H1 (cell line): Measurements from ENCODE around the gene UBXN4. TPM values are rescaled to one million over a fixed set of nuclear protein-coding genes. Genes with fewer than 3 reads are reported as not detected.

Experiments
- CTCF ChIA-PET: fragments of 300-600 bp; sonication (Branson Sonifier 250); formaldehyde crosslinking; loops from one replicate; lab custom pipeline; 2021; ENCODE audit not compliant: partially characterized antibody; lab: Charles Lee
- POLR2A ChIA-PET: fragments of 300-600 bp; sonication (Branson Sonifier 250); formaldehyde crosslinking; loops from one replicate; lab custom pipeline; 2021; ENCODE audit warnings: inconsistent platforms; ENCODE audit not compliant: partially characterized antibody; lab: Charles Lee
- DNase-seq, 2 experiments: peaks; one replicate each; pipeline versions ENCODE4 v3.0.0 to v3.0.0-alpha.2; 2010 to 2022; ENCODE audit warnings: low spot score in 2 of 2, low read depth in 1 of 2, mixed read lengths in 1 of 2
- FAIRE-seq: peaks from 2 replicates; lab custom pipeline; 2011; peaks lifted over from hg19 to GRCh38; lab: Jason Lieb, UNC
- H2AFZ ChIP-seq: 2 replicates; pipeline ENCODE4 v1.8.1; 2012; ENCODE audit warnings: low read length, inconsistent platforms
- H2AK5ac ChIP-seq: 2 replicates; pipeline ENCODE4 v1.6.1; 2013; ENCODE audit warnings: low read depth, low read length
- H2BK120ac ChIP-seq: replicated peaks from 2 replicates; pipeline ENCODE3; 2013; ENCODE audit warnings: low read depth, low read length, inconsistent platforms
- H2BK12ac ChIP-seq: 2 replicates; pipeline ENCODE4 v1.6.1; 2013; ENCODE audit warnings: low read depth, low read length
- H2BK15ac ChIP-seq: 2 replicates; pipeline ENCODE4 v1.6.1; 2013; ENCODE audit warnings: low read length
- H2BK20ac ChIP-seq: 2 replicates; pipeline ENCODE4 v1.6.1; 2013; ENCODE audit warnings: low read length
- H2BK5ac ChIP-seq: 2 replicates; pipeline ENCODE4 v1.6.1; 2013; ENCODE audit warnings: low read depth, low read length
- H3K14ac ChIP-seq: 2 replicates; pipeline ENCODE4 v1.6.1; 2013; ENCODE audit warnings: inconsistent platforms; ENCODE audit not compliant: insufficient read length
- H3K18ac ChIP-seq: 2 replicates; pipeline ENCODE4 v1.6.1; 2013; ENCODE audit warnings: low read length; ENCODE audit errors: extremely low read depth
- H3K23ac ChIP-seq: 2 replicates; pipeline ENCODE4 v1.6.1; 2013; ENCODE audit warnings: inconsistent platforms; ENCODE audit not compliant: insufficient read length
- H3K23me2 ChIP-seq: 2 replicates; pipeline ENCODE4 v1.6.1; 2013; ENCODE audit warnings: low read depth, low read length
- H3K27ac ChIP-seq: 2 replicates; pipeline ENCODE4 v1.6.1; 2011; ENCODE audit warnings: low read depth, low read length, inconsistent platforms
- H3K27me3 ChIP-seq, 4 experiments: replicated peaks in 1 of 4; 1 replicate in 1 of 4; 2 replicates in 3 of 4; pipeline versions ENCODE4 v1.6.1 to v1.8.1; 2011 to 2013; ENCODE audit warnings: low read length in 3 of 4, mild to moderate bottlenecking in 3 of 4, inconsistent platforms in 2 of 4, mixed read lengths in 2 of 4, moderate library complexity in 1 of 4; ENCODE audit not compliant: control insufficient read depth in 3 of 4, insufficient read depth in 3 of 4; ENCODE audit errors: extremely low read depth in 1 of 4
- H3K36me3 ChIP-seq, 4 experiments: 2 replicates each; pipeline versions ENCODE4 v1.6.1 to v1.8.1; 2011 to 2013; ENCODE audit warnings: mild to moderate bottlenecking in 4 of 4, low read length in 3 of 4, moderate library complexity in 2 of 4, control low read depth in 1 of 4, inconsistent platforms in 1 of 4; ENCODE audit not compliant: insufficient read depth in 4 of 4, control insufficient read depth in 2 of 4
- H3K4ac ChIP-seq: replicated peaks from 2 replicates; pipeline ENCODE3; 2013; ENCODE audit warnings: low read length, low read depth, mixed read lengths, inconsistent platforms; ENCODE audit not compliant: insufficient read length
- H3K4me1 ChIP-seq, 4 experiments: replicated peaks in 1 of 4; 1 replicate in 1 of 4; 2 replicates in 3 of 4; pipeline versions ENCODE4 v1.6.1 to v1.8.1; 2011 to 2013; ENCODE audit warnings: low read length in 3 of 4, inconsistent platforms in 2 of 4, mixed read lengths in 1 of 4; ENCODE audit not compliant: insufficient read depth in 4 of 4, control insufficient read depth in 3 of 4
- H3K4me2 ChIP-seq, 2 experiments: 2 replicates each; pipeline versions ENCODE4 v1.6.1 to v1.8.1; 2011 to 2013; ENCODE audit warnings: low read depth in 2 of 2, low read length in 2 of 2, control low read depth in 1 of 2, inconsistent platforms in 1 of 2, mild to moderate bottlenecking in 1 of 2; ENCODE audit not compliant: insufficient read depth in 1 of 2
- H3K4me3 ChIP-seq, 4 experiments: fragments of 200-600, 300-600 bp in 1 of 4; sonication (generic), shearing (Covaris generic), sonication (Bioruptor Twin) in 1 of 4; 2 replicates each; pipeline versions ENCODE4 v1.5.1 to v1.8.1; 2011 to 2016; ENCODE audit warnings: low read length in 4 of 4, low read depth in 3 of 4, control low read depth in 2 of 4, inconsistent platforms in 2 of 4, mild to moderate bottlenecking in 2 of 4, mixed read lengths in 1 of 4, moderate library complexity in 1 of 4; ENCODE audit not compliant: insufficient read depth in 2 of 4; ENCODE audit errors: extremely low read depth in 1 of 4
- H3K56ac ChIP-seq: replicated peaks from 2 replicates; pipeline ENCODE3; 2013; ENCODE audit warnings: low read depth, mild to moderate bottlenecking, mixed read lengths, low read length, inconsistent platforms; ENCODE audit not compliant: insufficient read length
- H3K79me1 ChIP-seq: 2 replicates; pipeline ENCODE4 v1.6.1; 2013; ENCODE audit warnings: low read depth, low read length, control low read depth
- H3K79me2 ChIP-seq, 2 experiments: 2 replicates each; pipeline versions ENCODE4 v1.6.1 to v1.8.1; 2012 to 2013; ENCODE audit warnings: low read length in 2 of 2, mild to moderate bottlenecking in 2 of 2, inconsistent platforms in 1 of 2; ENCODE audit not compliant: insufficient read depth in 2 of 2, control insufficient read depth in 1 of 2
- H3K9ac ChIP-seq, 4 experiments: replicated peaks in 1 of 4; 1 replicate in 1 of 4; 2 replicates in 3 of 4; pipeline versions ENCODE4 v1.6.1 to v1.8.1; 2011 to 2013; ENCODE audit warnings: low read depth in 3 of 4, low read length in 3 of 4, control low read depth in 2 of 4, mild to moderate bottlenecking in 2 of 4, moderate library complexity in 2 of 4, inconsistent platforms in 1 of 4; ENCODE audit errors: extremely low read depth in 1 of 4
- H3K9me3 ChIP-seq, 2 experiments: 2 replicates each; pipeline versions ENCODE4 v1.6.1 to v1.8.1; 2012 to 2013; ENCODE audit warnings: mild to moderate bottlenecking in 2 of 2, moderate library complexity in 2 of 2, control low read depth in 1 of 2, inconsistent platforms in 1 of 2, low read depth in 1 of 2, low read length in 1 of 2, mixed read lengths in 1 of 2; ENCODE audit not compliant: insufficient read depth in 2 of 2
- H4K20me1 ChIP-seq, 2 experiments: replicated peaks in 1 of 2; 2 replicates each; pipeline versions ENCODE3 to v1.8.1; 2011 to 2013; ENCODE audit warnings: inconsistent platforms in 2 of 2, low read length in 2 of 2, mild to moderate bottlenecking in 1 of 2; ENCODE audit not compliant: insufficient read depth in 2 of 2, control insufficient read depth in 1 of 2
- H4K5ac ChIP-seq: 2 replicates; pipeline ENCODE4 v1.6.1; 2013; ENCODE audit warnings: low read length, low read depth, mixed read lengths, inconsistent platforms; ENCODE audit not compliant: insufficient read length
- H4K8ac ChIP-seq: 2 replicates; pipeline ENCODE4 v1.8.0; 2013; ENCODE audit warnings: mild to moderate bottlenecking, moderate library complexity, low read length, inconsistent platforms; ENCODE audit not compliant: insufficient read depth; ENCODE audit errors: extremely low read depth
- H4K91ac ChIP-seq: replicated peaks from 2 replicates; pipeline ENCODE3; 2013; ENCODE audit warnings: low read length, mixed read lengths, inconsistent platforms; ENCODE audit not compliant: insufficient read length
- ATF2 ChIP-seq: IDR thresholded peaks from 2 replicates; pipeline ENCODE4 v1.6.1; 2012; ENCODE audit warnings: low read length, inconsistent platforms
- CTCF ChIP-seq, 3 experiments: IDR thresholded peaks; 1 replicate in 2 of 3; 2 replicates in 1 of 3; pipeline versions ENCODE4 v1.5.1 to v1.6.1; 2011; ENCODE audit warnings: low read length in 3 of 3, mild to moderate bottlenecking in 3 of 3, inconsistent platforms in 2 of 3, low read depth in 1 of 3, moderate library complexity in 1 of 3; ENCODE audit not compliant: insufficient read depth in 1 of 3; ENCODE audit errors: control extremely low read depth in 1 of 3
- GTF2F1 ChIP-seq: IDR thresholded peaks from 2 replicates; pipeline ENCODE4 v1.6.1; 2012; ENCODE audit warnings: low read depth, low read length, improper control_type of control experiment, borderline replicate concordance
- HDAC6 ChIP-seq: IDR thresholded peaks from one replicate; pipeline ENCODE4 v1.7.1; 2012; ENCODE audit warnings: low read depth, mild to moderate bottlenecking, inconsistent platforms, low read length, moderate library complexity
- MAFK ChIP-seq: IDR thresholded peaks from 2 replicates; pipeline ENCODE4 v1.6.1; 2012; ENCODE audit warnings: low read depth, mild to moderate bottlenecking, improper control_type of control experiment, low read length
- MAX ChIP-seq: IDR thresholded peaks from 2 replicates; pipeline ENCODE4 v1.6.1; 2012; ENCODE audit warnings: inconsistent platforms
- NRF1 ChIP-seq: IDR thresholded peaks from 2 replicates; pipeline ENCODE4 v1.6.1; 2011; ENCODE audit warnings: mild to moderate bottlenecking, low read depth, low read length, improper control_type of control experiment
- POLR2A ChIP-seq, 2 experiments: IDR thresholded peaks; 1 replicate in 1 of 2; 2 replicates in 1 of 2; pipeline ENCODE4 v1.6.1; 2011; ENCODE audit warnings: low read depth in 2 of 2, low read length in 2 of 2, mild to moderate bottlenecking in 2 of 2; ENCODE audit errors: control extremely low read depth in 1 of 2
- WGBS, 2 experiments: shearing (Covaris generic) in 1 of 2; methylation state at CpG; one replicate each; pipeline versions ENCODE4 v1.1.6 to v1.1.7; 2013 to 2015; ENCODE audit warnings: low lambda C conversion rate in 2 of 2, mixed read lengths in 2 of 2, inconsistent platforms in 1 of 2, low coverage in 1 of 2, missing lambda C conversion rate in 1 of 2; ENCODE audit not compliant: insufficient replicate concordance in 2 of 2, insufficient coverage in 1 of 2, insufficient read length in 1 of 2; ENCODE audit errors: extremely low coverage in 1 of 2, missing lambda C conversion rate in 1 of 2; 5-methylcytosine and 5-hydroxymethylcytosine counted together
- polyA plus RNA-seq, 7 experiments: library from polyadenylated mRNA; depleted of rRNA in 3 of 7; stranded (reverse) in 5 of 7; unstranded in 2 of 7; fragments of >200 nt in 5 of 7; fragments of 200-250 nt in 2 of 7; gene quantifications; 1 replicate in 5 of 7; 2 replicates in 1 of 7; 4 replicates in 1 of 7; pipeline versions ENCODE4 v1.2.1 to v1.2.3, GENCODE V29; 2011 to 2013; ENCODE audit warnings: missing spikeins in 2 of 7, mixed read lengths in 2 of 7
- total RNA-seq: library from RNA; stranded (reverse); fragmentation: NEBNext Ultra II Directional; extraction: Animal tissue kit (Norgen Biotek cat#: 25700); gene quantifications from 2 replicates; pipeline ENCODE4 v1.2.1, GENCODE V29; 2021

Gene UBXN4
- total and polyA plus RNA-seq, 2 of the 8 experiments (the other 6 are each of a cell fraction or from before 2014, with no cell fraction given), result 20.1 to 64.2 TPM

- no peak for FAIRE-seq
- H3K27ac ChIP-seq, result no peak overlapping the region
- CTCF ChIA-PET, result interaction anchor here (0.8 to 3.3 kb wide), 4 partner anchors 14 to 563 kb away, joined by 4 to 12 read pairs (median 6); partner anchors contain the start of gene LCT
- TF ChIP-seq MAFK (peak; percentile 23; the same call in 1 of the 2 replicates), ATF2 (no peak), CTCF (IDR thresholded peaks at IDR 0.05; ENCODE audit: control extremely low read depth in 1 of 3, insufficient read depth in 1 of 3, low read depth in 1 of 3, low read length in 3 of 3) (peak; percentile 63 to 74 (median 69)), GTF2F1 (no peak), POLR2A (IDR thresholded peaks at IDR 0.05; ENCODE audit: control extremely low read depth in 1 of 2, low read depth in 2 of 2, low read length in 2 of 2) (no peak), HDAC6 (no peak), NRF1 (no peak), MAX (peak; percentile 89)
Measured at GRCh38 chr2:135818937-135819610, 77.4 kb downstream of the UBXN4 start.

More at GRCh38 chr2:135818937-135819610, 77.4 kb downstream of the UBXN4 start:
- no peaks in the 10 kb centered on the region; a peak in 1 of 7 replicates for H3K4me1 ChIP-seq
- no peak overlapping the region for H4K5ac ChIP-seq
- H4K91ac ChIP-seq, result no peak overlapping the region
- H4K8ac ChIP-seq, result no peak overlapping the region; the same call in 1 of the 2 replicates
- H3K14ac ChIP-seq, result no peak overlapping the region
- H3K9ac ChIP-seq, result no peak overlapping the region
- POLR2A ChIA-PET, result no interaction called here
- no peak overlapping the region for H2BK15ac ChIP-seq
- no peaks in the 10 kb centered on the region for H4K20me1 ChIP-seq
- H3K18ac ChIP-seq, result no peak overlapping the region
- H3K4me2 ChIP-seq, result no peak overlapping the region
- no peaks in the 10 kb centered on the region for H3K23me2 ChIP-seq
- H3K23ac ChIP-seq, result no peak overlapping the region
- no peaks in the 10 kb centered on the region; the same call in 1 of the 2 replicates for H3K79me1 ChIP-seq
- H2BK120ac ChIP-seq, result no peak overlapping the region
- no peak overlapping the region for H3K4ac ChIP-seq
- H3K56ac ChIP-seq, result no peak overlapping the region
- no peak overlapping the region for H2BK12ac ChIP-seq
- H2AK5ac ChIP-seq, result no peak overlapping the region
- H3K9me3 ChIP-seq, result no peaks in the 10 kb centered on the region
- no peak overlapping the region for H3K4me3 ChIP-seq
- H2BK5ac ChIP-seq, result no peak overlapping the region
- peak in 1 of 2 experiments; percentile 69 for DNase-seq
- no peaks in the 10 kb centered on the region for H3K27me3 ChIP-seq
- 64% methylated on average over 8 of the region's 8 CpGs; no CpG with 5 or more reads in 1 of the 2 experiments for WGBS, 2 experiments
- no peak overlapping the region for H2BK20ac ChIP-seq
- no peaks in the 10 kb centered on the region for H3K36me3 ChIP-seq
- H3K79me2 ChIP-seq, result no peaks in the 10 kb centered on the region
- H2AFZ ChIP-seq, result no peak overlapping the region
